C1 segment of cervical spinal cord (tissue), 14 donors: ENCODE data around the gene DGKZ.
A peak's percentile ranks its signal among the peaks of the same experiment; 100 is the strongest.

Source experiments
- DNase-seq, 14 donors: peaks; one replicate each; lab custom pipeline; 2025; lab: John Stamatoyannopoulos, UW

DGKZ gene

DNA sequence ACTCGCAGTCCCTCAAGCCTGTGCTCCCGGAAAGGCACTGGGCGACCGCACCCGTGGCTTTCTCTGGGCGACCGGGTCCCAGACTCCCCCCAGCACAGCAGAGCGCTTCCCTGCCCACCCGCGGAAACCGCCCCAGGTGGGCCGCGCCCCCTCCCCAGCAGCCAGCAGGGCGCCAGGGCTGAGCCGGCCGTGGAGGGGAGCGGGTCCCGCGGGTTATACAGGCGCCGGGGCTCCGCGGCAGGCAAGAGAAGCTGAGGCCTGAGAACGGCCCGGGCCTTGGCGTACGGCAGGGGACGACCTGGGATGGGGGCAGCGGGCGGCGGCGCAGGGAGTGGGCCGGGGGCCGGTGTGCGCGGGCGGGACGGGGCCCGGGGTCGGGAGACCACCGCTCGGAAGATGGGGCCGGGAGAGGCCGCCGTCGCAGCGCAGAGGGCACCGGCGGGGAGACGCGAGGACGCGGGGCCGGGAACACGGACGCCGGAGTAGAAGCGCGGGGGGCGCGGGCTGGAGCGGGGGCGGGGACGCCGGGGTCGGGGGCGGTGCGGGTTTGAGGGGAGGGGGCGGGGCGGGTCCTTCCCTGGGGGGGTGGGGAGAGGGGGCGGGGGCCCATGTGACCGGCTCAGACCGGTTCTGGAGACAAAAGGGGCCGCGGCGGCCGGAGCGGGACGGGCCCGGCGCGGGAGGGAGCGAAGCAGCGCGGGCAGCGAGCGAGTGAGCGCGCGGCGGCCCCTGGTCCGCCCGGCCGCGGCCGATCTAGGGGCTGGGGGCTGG lies 34.0 kb downstream of the DGKZ start, which contains the start of gene MDK:
TSS of gene MDK (plus strand) at position 622 of the 771 bp plus-strand sequence. CDS start 389 bp downstream, outside the sequence.
- peak in 1 of 14 donors; percentile 15 for DNase-seq

GRCh38 chr11:46381819-46382645 lies 34.8 kb downstream of the DGKZ start:
- no peak for DNase-seq

DNA sequence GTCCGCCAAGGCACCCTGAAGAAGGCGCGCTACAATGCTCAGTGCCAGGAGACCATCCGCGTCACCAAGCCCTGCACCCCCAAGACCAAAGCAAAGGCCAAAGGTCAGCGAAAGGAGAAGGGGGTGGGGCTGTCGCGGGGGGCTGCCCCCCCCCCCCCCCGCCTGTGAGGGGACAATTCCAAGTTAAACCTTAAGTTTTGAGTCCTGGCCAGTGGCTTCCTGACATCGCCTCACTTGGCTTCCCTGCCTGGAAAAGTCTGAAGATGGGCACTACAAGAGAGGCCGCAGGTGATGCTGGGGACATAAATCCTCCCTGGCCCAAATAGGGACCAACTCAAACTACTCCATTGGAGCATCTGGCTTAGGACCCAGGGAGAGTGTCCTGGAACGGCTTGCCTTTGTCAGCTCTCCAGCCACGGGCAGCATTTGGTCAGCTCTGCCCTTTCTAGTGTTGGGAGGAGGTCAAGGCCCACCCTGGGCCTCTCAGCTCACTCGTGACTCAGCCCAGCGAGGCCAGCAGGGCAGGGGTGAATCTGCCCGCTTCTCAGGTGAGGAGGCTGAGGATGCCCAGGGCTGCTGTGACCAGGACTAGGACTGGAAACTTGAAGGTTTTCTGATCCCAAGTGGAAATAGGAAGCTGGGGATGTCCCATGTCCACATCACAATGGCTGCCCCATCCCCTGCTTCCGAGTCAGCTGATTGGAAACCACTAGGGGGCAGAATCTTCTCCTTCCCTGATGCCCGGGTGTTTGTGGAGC lies 35.6 kb downstream of the DGKZ start:
- DNase-seq = peak in 2 of 14 donors; percentile 6 to 21

DNA sequence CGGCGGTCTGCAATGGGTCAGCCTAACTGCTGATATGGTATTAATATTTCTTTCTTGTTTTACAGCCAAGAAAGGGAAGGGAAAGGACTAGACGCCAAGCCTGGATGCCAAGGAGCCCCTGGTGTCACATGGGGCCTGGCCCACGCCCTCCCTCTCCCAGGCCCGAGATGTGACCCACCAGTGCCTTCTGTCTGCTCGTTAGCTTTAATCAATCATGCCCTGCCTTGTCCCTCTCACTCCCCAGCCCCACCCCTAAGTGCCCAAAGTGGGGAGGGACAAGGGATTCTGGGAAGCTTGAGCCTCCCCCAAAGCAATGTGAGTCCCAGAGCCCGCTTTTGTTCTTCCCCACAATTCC lies 36.1 kb downstream of the DGKZ start:
- DNase-seq = no peak

DNA sequence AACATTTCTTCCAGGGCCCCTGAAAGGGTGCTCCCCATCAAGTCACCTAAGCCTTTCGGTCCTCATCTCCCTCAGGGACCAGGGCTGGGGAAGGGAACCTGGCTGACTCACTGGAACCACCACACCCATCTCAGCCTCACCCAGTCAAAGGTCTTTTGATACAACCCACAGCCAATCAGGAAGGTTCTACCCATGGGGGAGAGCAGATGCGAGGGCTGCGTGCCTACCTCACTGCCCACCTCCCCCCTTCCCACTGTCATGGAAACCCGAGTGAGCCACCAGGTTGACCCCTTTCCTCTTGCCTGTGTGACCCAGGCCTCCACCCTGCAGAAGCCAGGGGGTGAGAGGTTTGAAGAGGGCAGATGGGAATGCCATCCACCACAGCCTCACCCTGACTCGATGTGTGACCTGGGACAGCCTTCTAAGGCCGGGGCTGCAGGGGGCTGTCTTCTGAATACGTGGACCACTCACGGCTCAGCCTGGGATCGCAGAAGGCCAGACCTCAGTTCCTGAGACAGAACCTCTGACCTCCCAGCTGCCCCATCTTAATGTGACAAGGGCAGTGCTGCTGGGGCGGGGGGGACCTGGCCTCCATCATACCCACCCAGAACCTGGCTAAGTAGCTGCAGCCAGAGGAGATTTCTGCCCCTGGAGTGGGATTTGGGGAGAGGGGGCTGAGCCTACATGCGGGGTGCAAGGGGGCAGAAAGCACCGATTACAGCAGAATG lies 36.9 kb downstream of the DGKZ start:
- no peak for DNase-seq

DNA sequence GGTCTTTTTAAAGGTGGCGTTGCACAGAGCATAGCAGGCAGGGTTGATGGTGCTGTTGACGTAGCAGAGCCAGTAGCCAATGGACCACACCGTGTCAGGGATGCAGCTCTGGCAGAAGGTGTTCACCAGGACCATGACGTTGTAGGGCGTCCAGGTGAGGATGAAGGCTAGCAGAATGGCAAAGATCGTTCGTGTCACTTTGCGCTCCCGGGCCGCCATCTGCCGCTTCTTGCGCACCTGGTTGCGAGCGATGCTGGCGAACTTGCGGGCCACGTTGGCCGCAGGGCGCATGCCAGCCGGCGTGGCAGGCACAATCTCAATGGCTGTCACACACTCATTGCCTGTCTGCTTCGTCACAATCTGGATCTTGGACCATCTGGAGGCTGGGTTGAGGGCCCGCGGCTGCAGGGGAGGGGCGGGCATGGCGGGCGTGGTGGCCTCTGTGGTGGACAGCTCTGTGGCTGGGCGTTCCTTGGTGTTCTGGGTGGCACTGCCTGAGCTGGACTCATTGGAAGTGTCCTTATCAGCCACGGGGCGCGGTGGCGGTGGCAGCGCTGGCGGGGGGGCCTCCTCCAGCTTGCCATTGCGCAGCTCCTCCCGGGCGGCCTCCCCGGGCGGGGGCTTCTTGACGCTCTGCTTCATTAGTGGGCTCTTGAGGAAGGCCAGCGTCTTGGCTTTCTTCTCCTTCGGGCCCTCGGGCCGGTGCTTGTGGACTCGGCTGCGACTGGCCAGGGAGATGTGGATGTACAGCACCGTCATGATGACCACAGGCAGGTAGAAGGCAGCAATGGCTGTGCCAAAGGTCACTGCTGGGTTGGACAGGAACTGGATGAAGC lies 38.1 kb downstream of the DGKZ start:
- no peak for DNase-seq

DNA sequence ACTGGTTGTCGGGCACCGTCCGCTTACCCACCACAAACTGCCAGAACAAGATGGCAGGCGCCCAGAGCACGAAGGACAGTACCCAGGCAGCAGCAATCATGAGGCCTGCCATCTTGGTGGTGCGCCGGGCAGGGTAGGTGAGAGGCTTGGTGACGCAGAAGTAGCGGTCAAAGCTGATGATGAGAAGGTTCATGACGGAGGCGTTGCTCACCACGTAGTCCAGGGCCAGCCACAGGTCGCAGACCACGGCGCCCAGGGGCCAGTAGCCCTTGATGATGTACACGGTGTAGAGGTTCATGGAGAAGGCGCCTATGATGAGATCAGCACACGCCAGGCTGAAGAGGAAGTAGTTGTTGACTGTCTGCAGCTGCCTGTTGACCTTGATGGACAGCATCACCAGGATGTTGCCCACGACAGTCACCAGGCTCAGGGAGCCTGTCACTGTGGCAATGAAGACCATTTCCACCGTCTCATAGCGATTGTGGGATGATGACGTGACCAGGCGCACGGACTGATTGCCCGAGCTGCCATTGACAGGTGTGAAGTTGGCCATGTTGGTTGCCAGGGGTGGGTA lies 38.8 kb downstream of the DGKZ start:
- no peak for DNase-seq

GRCh38 chr11:46386674-46387073 lies 39.4 kb downstream of the DGKZ start:
- DNase-seq = no peak

GRCh38 chr11:46387456-46387855 lies 40.2 kb downstream of the DGKZ start:
- DNase-seq = no peak

- no peak for DNase-seq
Measured at GRCh38 chr11:46387919-46388618, 40.8 kb downstream of the DGKZ start.

DNA sequence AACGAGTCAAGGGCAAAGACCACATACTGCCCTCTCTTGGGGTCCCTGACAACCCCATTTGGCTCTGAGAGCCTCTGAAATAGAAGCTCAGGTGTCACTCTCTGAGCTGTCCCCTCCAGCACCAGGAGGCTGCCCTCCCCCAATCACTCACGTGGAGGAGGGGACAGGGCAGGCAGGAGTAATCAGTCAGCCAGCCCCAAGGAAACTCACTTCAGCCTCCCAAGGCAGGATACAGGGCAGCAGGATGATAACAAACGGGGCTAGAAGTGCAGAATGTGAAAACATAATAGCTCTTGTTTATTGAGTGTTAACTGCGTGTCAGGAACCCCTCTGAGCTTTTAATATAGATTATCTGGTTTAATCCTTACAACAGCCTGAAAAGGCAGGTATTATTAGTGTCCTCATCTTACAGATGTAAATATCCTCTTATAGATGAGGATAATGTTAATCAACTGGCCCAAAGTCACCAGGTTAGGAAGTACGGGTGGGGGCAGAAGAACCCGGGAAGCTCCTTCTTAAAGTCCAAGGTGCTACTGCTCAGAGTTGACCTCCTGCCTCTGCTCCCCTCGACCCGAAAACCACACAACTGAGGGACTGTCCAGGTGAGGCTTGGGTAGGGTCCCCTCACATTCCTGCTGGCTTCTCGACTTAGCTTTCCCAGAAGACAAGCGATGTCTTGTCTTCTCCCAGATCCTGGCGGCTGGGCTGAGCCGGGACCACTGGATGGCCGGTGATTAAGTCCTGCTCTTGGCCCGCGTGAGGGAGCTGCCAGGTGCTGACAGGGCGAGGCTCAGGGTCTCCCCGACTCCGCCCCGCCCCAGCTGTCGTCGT lies 41.6 kb downstream of the DGKZ start:
- no peak for DNase-seq

- DNase-seq = peak in 6 of 14 donors; percentile 16 to 57 (median 22)
Measured at GRCh38 chr11:46389450-46390330, 42.4 kb downstream of the DGKZ start.

DNA sequence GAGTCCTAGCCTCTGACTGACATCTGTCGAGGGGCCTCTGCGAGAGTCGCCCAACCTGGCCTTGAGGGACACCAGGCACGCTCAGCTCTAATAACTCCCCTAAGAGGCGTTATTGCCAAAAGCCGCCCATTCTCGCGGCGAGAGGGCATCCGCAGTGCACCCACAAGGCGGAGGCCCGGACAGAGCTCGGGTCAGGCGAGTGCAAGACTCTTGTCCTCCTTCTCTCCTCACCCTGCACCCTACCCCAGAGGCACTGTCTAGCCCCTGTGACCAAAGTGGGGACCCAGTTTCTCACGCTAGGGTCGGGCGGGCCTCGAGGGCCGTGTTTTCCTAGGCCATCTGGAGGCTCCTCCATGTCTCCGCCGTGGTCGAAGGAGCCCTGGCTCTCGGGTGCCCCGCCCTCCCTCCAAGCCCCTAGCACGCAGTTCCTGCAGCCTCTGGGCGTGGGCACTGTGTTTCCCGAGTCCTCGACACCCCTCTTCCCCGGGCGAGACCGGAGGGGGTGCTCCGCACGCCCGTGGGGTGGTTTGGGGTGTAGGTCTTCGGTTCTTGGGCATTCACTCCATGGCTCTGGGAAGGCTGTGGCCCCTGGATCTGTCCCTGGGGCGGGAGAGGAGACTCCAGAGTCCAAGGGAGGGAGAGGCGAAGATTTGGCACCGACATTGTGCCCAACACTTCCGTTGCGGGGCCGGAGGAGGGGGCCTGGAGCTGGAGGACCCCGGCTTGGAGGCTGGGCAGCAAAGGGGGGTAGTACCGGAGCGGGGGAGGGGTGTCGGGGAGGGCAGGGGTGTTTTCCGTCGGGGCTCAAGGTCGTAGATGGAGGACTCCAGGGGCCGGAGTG lies 43.3 kb downstream of the DGKZ start:
- DNase-seq = no peak

GRCh38 chr11:46391186-46391577 lies 43.9 kb downstream of the DGKZ start:
- DNase-seq = no peak

- no peak for DNase-seq
Measured at GRCh38 chr11:46391578-46392420, 44.5 kb downstream of the DGKZ start, which contains the start of gene CHRM4. Gene CHRM4 (minus strand): TSS chr11:46391776. CDS start chr11:46386557, 5,219 bp downstream.
